Stimulated activated CD4-positive, alpha-beta T cell treated with anti-CD3 and anti-CD28 coated beads, Interleukin-1b, Interleukin-23, amount 100 ng/mL, for 1 hour (primary cell): ENCODE data around the gene BICC1.

Experiments used
- DNase-seq, 2 donors: peaks; one replicate each; pipeline ENCODE4 v3.0.0-alpha.2; 2020; ENCODE audit warnings: low read depth in 2 of 2

BICC1 gene

GRCh38 chr10:58746474-58747185 lies 234.0 kb downstream of the BICC1 start:
- no peak for DNase-seq

GRCh38 chr10:58747687-58748086 lies 235.0 kb downstream of the BICC1 start:
- DNase-seq: no peak

DNA sequence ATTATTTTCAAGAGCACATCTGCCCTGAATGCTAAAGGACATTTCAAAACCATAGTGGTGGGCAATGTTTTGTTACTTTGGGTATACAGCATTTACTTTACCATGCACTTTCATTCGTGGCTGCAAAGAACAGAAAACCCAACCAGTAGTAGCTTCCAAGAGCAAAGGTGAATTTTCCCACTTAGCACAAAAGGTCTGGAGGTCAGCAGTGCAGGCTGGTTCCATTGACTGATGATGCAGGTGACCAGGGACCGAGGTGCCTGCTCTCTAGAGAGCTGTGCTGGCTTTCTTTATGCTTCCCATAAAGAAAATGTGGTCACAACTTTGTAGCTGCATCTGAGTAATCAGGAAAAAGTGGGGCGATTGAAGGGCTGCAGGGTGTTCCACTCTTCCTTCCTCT lies 240.0 kb downstream of the BICC1 start:
- DNase-seq: no peak

GRCh38 chr10:58753425-58753824 lies 240.8 kb downstream of the BICC1 start:
- DNase-seq: no peak

- DNase-seq: no peak
Measured at GRCh38 chr10:58754469-58755339, 242.0 kb downstream of the BICC1 start.

GRCh38 chr10:58755340-58755610 lies 242.6 kb downstream of the BICC1 start:
- no peak for DNase-seq

DNA sequence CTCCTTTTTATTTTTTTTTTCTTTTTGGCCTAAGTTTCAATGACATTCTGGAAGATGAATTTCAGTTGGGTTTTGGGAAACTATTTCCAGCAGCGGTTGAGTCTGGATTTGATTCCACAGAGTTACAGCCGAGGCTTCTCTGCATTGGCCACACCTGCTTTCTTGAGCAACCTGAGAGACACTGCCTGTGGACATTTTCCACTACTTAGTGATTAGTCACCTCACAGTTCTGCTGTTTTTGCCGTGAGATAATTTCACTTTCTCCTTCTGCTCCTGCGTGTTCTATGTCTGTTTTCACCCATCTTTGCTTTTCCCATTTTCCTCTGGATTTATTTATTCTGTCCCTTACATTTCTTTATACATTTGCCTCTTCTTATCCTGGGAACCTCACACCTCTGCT lies 243.0 kb downstream of the BICC1 start:
- no peak for DNase-seq

DNA sequence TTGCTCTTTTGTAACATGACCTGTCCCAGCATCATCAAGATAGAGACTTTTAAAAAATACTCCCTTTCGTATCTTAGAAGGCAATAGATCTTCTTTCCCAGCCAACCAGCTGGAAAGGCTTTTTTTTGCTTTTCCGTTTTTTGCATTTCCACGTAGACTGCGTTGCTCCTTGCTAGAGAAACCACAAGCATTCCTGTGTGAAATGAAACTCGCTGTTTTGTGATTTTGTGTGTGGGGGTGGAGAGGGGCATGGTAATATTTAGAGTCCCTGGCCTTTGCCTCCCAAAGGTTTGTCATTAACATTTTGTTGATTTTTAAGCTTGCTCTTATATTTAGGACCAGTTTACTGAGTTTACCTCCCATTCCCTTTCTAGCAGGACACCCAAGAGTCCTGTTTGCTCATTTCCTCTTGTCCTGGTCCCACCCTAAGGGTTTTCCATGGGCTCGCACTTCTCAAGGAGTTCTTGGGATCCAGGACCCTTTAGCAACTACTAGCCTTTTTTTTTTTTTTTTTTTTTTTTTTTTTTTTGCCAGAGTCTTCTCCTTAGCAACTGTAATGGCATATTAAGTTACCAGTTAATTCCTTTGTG lies 243.6 kb downstream of the BICC1 start:
- DNase-seq: no peak

DNA sequence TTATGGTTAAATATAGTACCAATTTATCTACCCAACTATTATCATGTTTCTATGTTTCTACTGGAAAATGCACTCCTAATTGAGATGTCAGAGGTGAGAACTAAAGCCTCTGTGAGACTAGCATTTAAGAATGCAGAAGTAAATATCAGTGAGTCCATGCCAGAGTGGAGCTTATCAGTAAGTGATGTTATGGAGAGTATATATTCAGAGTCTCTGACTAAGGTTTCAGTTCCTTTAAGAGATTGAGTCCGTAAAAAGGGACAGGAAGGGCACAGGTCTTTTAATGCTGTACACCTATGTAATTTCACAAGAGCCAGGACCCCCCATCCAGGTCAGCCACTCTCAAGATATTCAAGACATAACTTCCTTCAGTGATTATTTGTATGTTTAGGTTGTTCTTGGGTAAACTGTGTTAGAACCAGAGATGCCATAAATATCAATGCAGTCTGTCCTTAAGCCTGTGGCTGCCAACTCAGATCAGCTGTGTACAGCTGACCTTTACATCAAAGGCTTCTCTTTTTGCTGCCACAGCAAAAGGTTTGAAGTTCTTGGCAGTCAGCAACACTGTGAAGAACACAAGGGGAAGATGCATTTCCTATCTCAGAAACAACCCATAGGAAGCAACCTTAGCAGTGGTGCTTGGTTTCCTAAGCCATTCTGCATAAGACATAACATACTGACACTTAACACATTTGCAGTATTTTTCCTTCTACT lies 244.8 kb downstream of the BICC1 start:
- DNase-seq: no peak

- no peak for DNase-seq
Measured at GRCh38 chr10:58758321-58758720, 245.6 kb downstream of the BICC1 start.

- DNase-seq: no peak
Measured at GRCh38 chr10:58764087-58764747, 251.5 kb downstream of the BICC1 start.

GRCh38 chr10:58765910-58766309 lies 253.2 kb downstream of the BICC1 start:
- no peak for DNase-seq

DNA sequence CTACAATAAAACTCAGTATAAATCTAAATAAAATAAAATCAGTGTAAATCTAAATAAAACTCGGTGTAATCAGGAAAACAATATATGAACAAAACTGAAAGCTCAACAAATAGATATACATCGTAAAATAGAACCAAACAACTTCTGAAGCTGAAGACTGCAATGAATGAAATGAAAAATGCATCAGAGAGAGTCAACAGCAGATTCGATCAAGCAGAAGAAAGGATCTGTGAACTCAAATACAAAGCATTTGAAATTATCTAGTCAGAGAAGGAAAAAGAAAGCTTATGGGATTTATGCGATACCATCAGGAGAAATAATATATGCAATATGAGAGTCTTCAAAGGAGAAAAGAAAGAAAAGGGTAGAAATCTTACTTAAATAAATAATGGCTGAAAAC lies 255.0 kb downstream of the BICC1 start:
- DNase-seq: no peak

GRCh38 chr10:58771863-58772262 lies 259.2 kb downstream of the BICC1 start:
- DNase-seq: no peak

- DNase-seq: no peak
Measured at GRCh38 chr10:58772758-58773157, 260.1 kb downstream of the BICC1 start.

DNA sequence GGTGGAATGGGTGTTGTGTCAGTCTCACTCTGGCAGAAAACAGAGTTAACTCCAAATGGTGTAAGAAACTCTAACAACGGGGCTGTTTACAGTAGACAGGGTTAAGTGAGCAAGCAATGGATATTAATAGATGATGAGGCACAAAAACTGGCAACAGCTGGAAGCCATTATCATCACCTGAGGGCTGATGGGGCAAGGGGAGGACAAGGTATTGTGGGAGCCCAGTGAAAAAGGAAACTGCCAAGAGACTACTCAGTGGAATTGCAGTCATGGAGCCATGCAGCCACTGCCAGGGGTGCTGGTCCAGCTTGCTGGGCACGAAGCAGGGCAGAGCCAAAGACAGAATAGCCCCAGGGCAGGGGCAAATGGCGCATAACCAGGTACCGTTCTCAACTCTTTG lies 260.7 kb downstream of the BICC1 start:
- no peak for DNase-seq

GRCh38 chr10:58773944-58774343 lies 261.3 kb downstream of the BICC1 start:
- DNase-seq: no peak

- DNase-seq: no peak
Measured at GRCh38 chr10:58775960-58776567, 263.4 kb downstream of the BICC1 start.

DNA sequence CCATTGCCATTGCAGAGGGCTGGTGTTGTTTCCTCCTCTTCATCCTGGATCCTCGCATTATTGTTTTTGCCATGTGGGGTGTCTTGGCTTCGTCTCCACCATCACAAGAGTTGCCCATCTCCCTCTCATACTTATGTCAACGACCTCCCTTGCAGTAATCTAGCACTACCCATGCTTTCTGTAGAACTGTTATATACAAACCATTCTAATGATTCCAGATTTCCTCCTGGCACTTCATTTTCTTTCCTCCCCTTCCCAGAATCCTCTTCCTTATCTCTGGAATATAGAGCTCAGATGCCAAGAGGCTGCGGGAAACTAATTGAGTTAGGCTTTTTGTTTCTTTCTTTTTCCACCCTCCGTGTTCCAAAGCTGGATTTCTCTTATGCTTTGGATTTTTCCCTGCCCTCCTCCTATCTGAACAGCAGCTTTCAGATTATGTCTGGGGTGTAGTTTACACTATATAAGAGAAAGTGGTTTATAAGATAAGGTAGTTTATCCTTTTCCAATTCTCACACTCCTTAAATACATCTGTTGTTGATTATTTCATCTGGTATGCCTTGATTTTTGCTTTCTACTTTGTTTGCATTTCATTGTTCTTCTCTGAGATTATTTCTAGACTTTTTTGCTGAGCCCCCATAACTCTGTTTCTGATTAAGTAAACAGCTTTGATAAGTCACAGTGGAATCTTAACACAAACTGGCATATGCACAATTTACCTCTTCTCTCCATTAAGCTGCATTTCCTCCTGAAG lies 264.1 kb downstream of the BICC1 start:
- DNase-seq: no peak

- no peak for DNase-seq
Measured at GRCh38 chr10:58778966-58779365, 266.3 kb downstream of the BICC1 start.

- no peak for DNase-seq
Measured at GRCh38 chr10:58779594-58779993, 266.9 kb downstream of the BICC1 start.
